Skeletal muscle tissue (tissue), 4 donors: ENCODE measurements around the gene SNX1. TPM values are rescaled to one million over a fixed set of nuclear protein-coding genes. Genes with fewer than 3 reads are reported as not detected.

Experiments used
- H3K27ac ChIP-seq: one replicate; pipeline ENCODE4 v1.7.0; 2013; ENCODE audit warnings: mild to moderate bottlenecking, low read depth, low read length, inconsistent platforms
- H3K27me3 ChIP-seq, 3 donors: one replicate each; pipeline ENCODE4 v1.7.0; 2013; ENCODE audit warnings: low read length in 3 of 3; ENCODE audit not compliant: control insufficient read depth in 3 of 3, insufficient read depth in 3 of 3
- H3K36me3 ChIP-seq, 3 donors: one replicate each; pipeline ENCODE4 v1.7.0; 2013; ENCODE audit warnings: low read length in 3 of 3; ENCODE audit not compliant: control insufficient read depth in 3 of 3, insufficient read depth in 3 of 3
- H3K4me1 ChIP-seq, 3 donors: one replicate each; pipeline ENCODE4 v1.7.0; 2013; ENCODE audit warnings: low read length in 3 of 3, mild to moderate bottlenecking in 3 of 3; ENCODE audit not compliant: control insufficient read depth in 3 of 3, insufficient read depth in 3 of 3
- H3K4me3 ChIP-seq, 3 donors: one replicate each; pipeline ENCODE4 v1.7.0; 2013; ENCODE audit warnings: low read length in 3 of 3
- H3K9ac ChIP-seq, 3 donors: one replicate each; pipeline ENCODE4 v1.7.0; 2013; ENCODE audit warnings: low read length in 3 of 3, mild to moderate bottlenecking in 3 of 3, moderate library complexity in 2 of 3, low read depth in 1 of 3
- H3K9me3 ChIP-seq, 3 donors: one replicate each; pipeline ENCODE4 v1.7.0; 2013; ENCODE audit warnings: low read length in 3 of 3; ENCODE audit not compliant: control insufficient read depth in 3 of 3
- total RNA-seq: library from RNA; depleted of rRNA; stranded (reverse); fragments of >200 nt; gene quantifications from one replicate; pipeline ENCODE4 v1.2.3, GENCODE V29; 2014
- donor health status: Osteomylitis.

SNX1 gene
- total RNA-seq, 1 donor from 2014 or later, result 26.6 TPM

DNA sequence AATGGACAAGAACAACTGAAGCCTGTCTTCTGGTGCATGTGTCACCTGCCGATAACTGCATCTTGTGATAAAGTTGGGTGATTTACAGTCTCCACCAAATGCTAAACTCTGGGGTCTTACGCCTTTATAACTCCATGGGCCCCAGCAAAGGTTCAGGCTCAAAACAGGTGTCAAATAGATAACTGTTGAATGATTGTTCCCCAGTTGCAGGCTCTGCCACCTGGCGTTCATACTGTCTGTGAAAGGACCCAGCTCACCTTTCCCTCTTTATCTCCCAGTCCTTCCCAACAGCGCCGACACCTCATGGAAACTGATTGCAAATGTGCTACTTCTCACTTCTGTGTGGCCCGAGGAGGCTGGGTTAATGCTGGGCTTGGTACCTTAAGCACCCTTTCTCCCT, 47.5 kb downstream of the SNX1 start:
- Histone ChIP-seq H3K9me3 (no peaks in the 10 kb centered on the region), H3K9ac (no peak overlapping the region), H3K36me3 (peaks cover 25 to 38% (median 36%) of the 10 kb centered on the region in 3 donors)

DNA sequence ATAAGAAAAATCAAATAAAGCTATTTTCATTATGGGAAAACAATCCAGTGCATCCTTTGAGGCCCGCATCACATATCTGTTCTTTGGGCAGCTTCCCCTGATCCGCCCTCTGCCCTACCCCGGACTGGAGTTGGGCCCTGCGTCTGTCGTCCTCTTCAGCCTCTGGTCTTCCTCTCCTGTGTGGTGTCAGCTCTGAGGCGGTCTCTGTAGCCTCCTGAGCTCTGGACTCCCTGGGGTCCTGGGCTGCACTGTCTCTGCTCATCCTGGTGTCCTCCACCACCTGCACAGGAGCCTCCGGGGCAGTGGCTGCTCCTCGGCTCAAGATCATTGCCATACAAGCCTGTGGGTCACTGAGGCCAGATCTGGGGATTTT, 48.4 kb downstream of the SNX1 start:
- H3K27me3 ChIP-seq, result peaks cover 0 to 4% (median 0%) of the 10 kb centered on the region in 3 donors
- no peaks in the 10 kb centered on the region for H3K9me3 ChIP-seq
- H3K36me3 ChIP-seq, result peaks cover 19 to 31% (median 30%) of the 10 kb centered on the region in 3 donors
- H3K9ac ChIP-seq, result no peak overlapping the region
- H3K27ac ChIP-seq, result no peak overlapping the region
- H3K4me3 ChIP-seq, result no peak overlapping the region
- H3K4me1 ChIP-seq, result peaks cover 0 to 3% (median 0%) of the 10 kb centered on the region in 3 donors

More for the DNA sequence above, 47.5 kb downstream of the SNX1 start:
- H3K4me1 ChIP-seq, result peaks cover 0 to 3% (median 0%) of the 10 kb centered on the region in 3 donors
- no peak overlapping the region for H3K4me3 ChIP-seq
- H3K27ac ChIP-seq, result no peak overlapping the region
- H3K27me3 ChIP-seq, result peaks cover 0 to 4% (median 0%) of the 10 kb centered on the region in 3 donors

DNA sequence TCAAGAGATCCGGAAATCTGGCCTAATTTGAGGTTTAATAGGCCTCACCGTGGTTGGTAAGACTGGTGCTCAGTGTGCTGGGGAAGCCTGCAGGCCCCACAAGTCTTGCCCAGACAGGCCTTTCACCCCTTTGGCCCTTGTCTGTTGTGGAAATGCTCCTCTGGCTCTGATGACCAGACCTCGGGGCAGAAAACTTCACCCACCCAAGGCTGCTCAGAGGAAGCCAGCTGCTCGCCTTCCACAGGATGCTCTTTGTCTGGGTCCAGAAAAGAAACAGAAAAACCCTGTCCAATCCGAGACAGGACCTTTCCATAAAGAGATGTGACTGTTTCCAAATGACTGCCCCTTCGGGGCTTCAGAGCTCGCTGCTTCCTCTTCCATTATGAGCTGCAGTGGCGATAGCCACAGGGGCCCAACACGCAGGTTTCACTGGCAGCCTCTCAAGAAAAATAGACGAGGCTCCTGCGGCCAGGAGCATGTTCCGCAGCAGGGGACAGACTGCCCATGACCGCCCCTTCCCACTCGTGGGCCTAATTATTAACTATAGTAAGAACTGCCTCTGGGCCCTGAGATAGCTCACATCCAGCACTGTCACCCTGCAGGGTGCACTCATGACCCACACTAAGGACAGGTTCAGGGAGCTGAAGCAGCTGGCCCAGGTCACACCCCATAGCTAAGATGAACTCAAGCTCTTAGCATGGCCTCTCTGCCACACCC, 48.9 kb downstream of the SNX1 start:
- H3K9me3 ChIP-seq, result no peaks in the 10 kb centered on the region
- H3K9ac ChIP-seq, result no peak overlapping the region
- H3K4me1 ChIP-seq, result peaks cover 0 to 3% (median 0%) of the 10 kb centered on the region in 3 donors
- H3K27ac ChIP-seq, result no peak overlapping the region
- H3K4me3 ChIP-seq, result no peak overlapping the region
- H3K36me3 ChIP-seq, result peaks cover 19 to 31% (median 30%) of the 10 kb centered on the region in 3 donors
- peaks cover 0 to 4% (median 0%) of the 10 kb centered on the region in 3 donors for H3K27me3 ChIP-seq

DNA sequence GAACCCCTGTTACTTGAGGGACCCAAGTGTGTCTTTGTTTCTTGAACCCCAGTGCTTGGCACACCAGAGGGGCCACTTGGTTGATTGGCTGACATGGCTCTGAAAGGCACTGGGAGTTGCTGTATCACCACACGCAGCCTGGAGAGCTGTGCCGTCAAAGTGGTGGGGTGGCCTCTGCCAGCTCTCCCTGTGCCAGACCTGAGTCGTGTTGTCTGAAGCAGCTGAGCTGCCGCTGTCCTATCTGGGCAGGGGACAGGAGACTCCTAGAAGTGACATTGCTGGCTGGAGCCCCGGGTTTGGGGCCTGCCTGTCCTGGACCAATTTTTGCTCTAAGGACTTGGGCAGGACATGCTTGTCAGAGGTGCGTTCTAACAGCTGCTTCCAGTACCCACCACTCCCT, 50.3 kb downstream of the SNX1 start:
- peaks cover 19 to 31% (median 30%) of the 10 kb centered on the region in 3 donors for H3K36me3 ChIP-seq
- H3K27ac ChIP-seq, result no peak overlapping the region
- peaks cover under 1 to 4% (median 1%) of the 10 kb centered on the region in 3 donors for H3K4me1 ChIP-seq
- no peak overlapping the region for H3K4me3 ChIP-seq
- H3K9ac ChIP-seq, result no peak overlapping the region
- H3K27me3 ChIP-seq, result peaks cover 0 to 4% (median 3%) of the 10 kb centered on the region in 3 donors
- H3K9me3 ChIP-seq, result no peaks in the 10 kb centered on the region

DNA sequence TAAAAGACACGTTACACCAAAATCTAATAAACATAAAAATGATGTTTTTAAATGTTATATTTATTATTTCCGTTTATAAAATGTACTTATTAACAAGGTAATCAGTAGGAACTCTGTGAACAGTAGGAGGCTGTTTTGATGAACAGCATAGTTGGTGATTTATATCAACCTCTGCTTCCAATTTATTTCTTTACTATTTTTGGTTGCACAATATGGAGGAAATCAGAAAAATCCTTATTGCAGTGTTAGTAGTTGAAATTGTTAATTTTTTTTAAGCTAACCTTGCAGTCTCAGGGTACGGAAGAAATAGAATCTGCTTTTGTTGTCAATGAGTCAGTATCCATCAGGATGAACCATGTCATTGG, 50.7 kb downstream of the SNX1 start:
- Histone ChIP-seq H3K4me3 (no peak overlapping the region), H3K9ac (no peak overlapping the region), H3K4me1 (peaks cover 3 to 5% (median 4%) of the 10 kb centered on the region in 3 donors), H3K27me3 (peaks cover 0 to 7% (median 4%) of the 10 kb centered on the region in 3 donors), H3K27ac (no peak overlapping the region), H3K36me3 (peaks cover 19 to 28% (median 27%) of the 10 kb centered on the region in 3 donors), H3K9me3 (no peaks in the 10 kb centered on the region)

DNA sequence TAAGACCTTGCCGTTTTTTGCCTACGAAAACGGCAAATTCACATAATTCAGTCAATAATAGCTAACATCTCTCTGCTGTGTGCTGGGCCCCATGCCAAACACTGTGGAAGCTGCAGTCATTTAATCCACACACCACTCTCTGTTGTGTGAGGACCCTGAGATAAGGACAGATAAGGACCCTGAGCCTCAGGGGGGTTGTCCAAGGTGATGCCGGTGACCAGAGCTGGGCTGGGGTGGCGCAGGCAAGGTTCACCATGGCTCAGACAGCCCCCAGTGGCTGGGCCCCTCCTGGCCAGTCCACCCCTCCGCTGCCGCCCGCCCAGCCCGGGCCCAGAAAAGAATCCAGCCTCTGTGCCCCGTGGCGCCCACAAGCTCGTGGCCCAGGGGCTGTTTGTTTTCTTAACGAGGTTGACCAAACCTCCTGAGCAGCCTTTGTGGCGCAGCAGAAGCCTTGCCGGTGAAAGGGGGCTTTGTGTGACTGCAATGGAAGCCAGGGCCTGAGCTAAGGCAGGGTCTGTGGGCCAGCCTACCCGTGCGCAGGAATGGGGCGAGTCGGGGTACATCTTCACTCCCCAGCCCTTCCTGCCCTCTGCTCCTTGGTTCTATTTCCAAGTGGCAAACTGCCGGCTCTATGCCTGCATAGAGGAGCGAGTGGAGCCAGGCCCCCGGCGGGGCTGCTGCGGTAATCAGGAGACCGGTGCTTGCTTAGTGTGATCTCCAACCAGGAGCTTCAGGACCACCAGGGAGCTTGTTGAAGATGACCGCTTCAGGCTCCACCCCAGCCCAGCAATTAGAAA, 51.3 kb downstream of the SNX1 start:
- H3K9ac ChIP-seq, result no peak overlapping the region
- H3K36me3 ChIP-seq, result peaks cover 17 to 25% (median 23%) of the 10 kb centered on the region in 3 donors
- H3K9me3 ChIP-seq, result no peaks in the 10 kb centered on the region
- peaks cover 2 to 12% (median 8%) of the 10 kb centered on the region in 3 donors for H3K27me3 ChIP-seq
- H3K4me1 ChIP-seq, result peaks cover 8% of the 10 kb centered on the region in 3 donors
- H3K27ac ChIP-seq, result no peak overlapping the region
- no peak overlapping the region for H3K4me3 ChIP-seq

DNA sequence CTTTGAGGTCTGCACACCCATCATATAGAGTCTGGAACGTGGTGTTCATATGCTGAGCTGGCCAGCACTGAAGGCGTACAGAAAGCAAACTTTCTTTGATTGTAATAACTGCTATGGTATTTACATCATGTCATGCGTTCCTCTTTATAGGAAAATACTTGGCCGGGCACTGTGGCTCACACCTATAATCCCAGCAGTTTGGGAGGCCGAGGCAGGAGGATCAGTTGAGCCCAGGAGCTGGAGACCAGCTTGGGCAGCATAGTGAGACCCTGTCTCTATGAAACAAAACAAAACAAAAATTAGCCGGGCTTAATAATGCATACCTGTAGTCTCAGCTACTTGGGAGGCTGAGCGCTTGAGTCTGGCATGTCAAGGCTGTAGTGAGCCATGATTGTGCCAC, 52.4 kb downstream of the SNX1 start:
- peaks cover 13 to 19% (median 16%) of the 10 kb centered on the region in 3 donors for H3K4me1 ChIP-seq

DNA sequence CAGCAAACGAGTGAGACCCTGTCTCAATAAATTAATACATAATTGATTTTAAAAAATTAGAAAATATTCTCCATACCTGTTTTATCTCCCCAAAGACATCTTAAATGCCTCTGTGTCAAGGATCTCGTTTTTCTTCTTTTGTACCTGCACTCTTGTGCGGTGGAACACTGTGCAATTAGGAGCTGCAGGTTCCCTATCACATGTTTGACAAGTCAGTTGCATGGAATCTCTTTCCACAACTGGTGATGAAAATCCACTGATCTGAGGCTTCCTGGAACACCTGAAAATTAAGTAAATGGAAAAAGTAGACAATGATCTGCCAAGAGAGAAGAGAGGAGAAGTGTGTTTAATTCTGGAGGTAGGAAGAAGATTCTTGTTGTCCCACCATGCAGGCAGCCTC, 52.8 kb downstream of the SNX1 start:
- H3K27me3 ChIP-seq, result peaks cover 3 to 20% (median 19%) of the 10 kb centered on the region in 3 donors
- H3K4me3 ChIP-seq, result no peak overlapping the region
- H3K4me1 ChIP-seq, result peaks cover 16 to 23% (median 19%) of the 10 kb centered on the region in 3 donors
- peaks cover 10 to 19% (median 16%) of the 10 kb centered on the region in 3 donors for H3K36me3 ChIP-seq
- H3K9ac ChIP-seq, result no peak overlapping the region
- H3K9me3 ChIP-seq, result no peaks in the 10 kb centered on the region
- no peak overlapping the region for H3K27ac ChIP-seq

More for the DNA sequence above, 52.4 kb downstream of the SNX1 start:
- Histone ChIP-seq H3K27me3 (peaks cover 3 to 20% (median 19%) of the 10 kb centered on the region in 3 donors), H3K27ac (no peak overlapping the region), H3K9me3 (no peaks in the 10 kb centered on the region), H3K36me3 (peaks cover 14 to 23% (median 20%) of the 10 kb centered on the region in 3 donors), H3K9ac (no peak overlapping the region), H3K4me3 (no peak overlapping the region)

DNA sequence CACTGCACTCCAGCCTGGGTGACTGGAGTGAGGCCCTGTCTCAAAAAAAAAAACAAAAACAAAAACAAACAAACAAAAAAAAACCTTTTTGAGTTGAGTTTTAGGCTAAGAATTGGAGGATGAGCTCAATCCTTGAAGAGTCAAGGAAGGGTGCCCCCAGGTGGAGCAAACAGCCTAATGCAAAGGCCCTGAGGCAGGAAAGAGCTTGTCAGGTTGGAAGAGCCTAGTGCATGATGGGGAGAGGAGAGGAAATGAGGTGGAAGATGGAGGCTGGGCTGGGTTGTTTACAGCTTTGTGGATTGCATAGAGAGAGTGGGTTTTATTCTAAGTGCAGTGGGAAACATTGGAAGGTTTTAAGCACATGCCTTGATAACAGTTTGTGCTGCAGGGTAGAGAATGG, 53.6 kb downstream of the SNX1 start:
- H3K9ac ChIP-seq, result no peak overlapping the region
- peaks cover 3 to 20% (median 19%) of the 10 kb centered on the region in 3 donors for H3K27me3 ChIP-seq
- H3K27ac ChIP-seq, result no peak overlapping the region
- H3K36me3 ChIP-seq, result peaks cover 10 to 15% (median 10%) of the 10 kb centered on the region in 3 donors
- H3K4me1 ChIP-seq, result peaks cover 16 to 32% (median 23%) of the 10 kb centered on the region in 3 donors
- H3K9me3 ChIP-seq, result no peaks in the 10 kb centered on the region
- no peak overlapping the region for H3K4me3 ChIP-seq
